DOHH2 (cell line): Measurements from ENCODE around the gene CMSS1.

Experiments
- CTCF ChIP-seq: fragments of 200-600 bp; sonication (generic); IDR thresholded peaks from one replicate; pipeline ENCODE4 v1.5.1; 2014; ENCODE audit warnings: antibody characterized with exemption, mild to moderate bottlenecking, low read depth, low read length; ENCODE audit not compliant: poor library complexity, severe bottlenecking
- EZH2phosphoT487 ChIP-seq: fragments of 200-600 bp; sonication (generic); IDR thresholded peaks from 2 replicates; pipeline ENCODE4 v1.6.1; 2017; ENCODE audit warnings: borderline replicate concordance, mild to moderate bottlenecking, antibody characterized with exemption, low read length, moderate library complexity, mixed read lengths

- TF ChIP-seq CTCF (no peak), EZH2phosphoT487 (no peak)
These were observed 266.6 kb downstream of the CMSS1 start for GRCh38 chr3:100084100-100084806.
